NCI-H1436 treated with DMSO at 0.1 percent for 48 hours (cell line): Measurements from ENCODE around the gene HS3ST5.
"Not testable (repeated sequence)": the region's sequence is repeated elsewhere in the genome, so short reads cannot be mapped to it uniquely, and the experiment has no call there.

ENCODE experiments used
- DNase-seq: peaks from one replicate; lab custom pipeline; 2025; lab: John Stamatoyannopoulos, UW

HS3ST5 gene

GRCh38 chr6:114334237-114334636 lies 8.6 kb downstream of the HS3ST5 start:
- no peak for DNase-seq

- no peak for DNase-seq
Observed at GRCh38 chr6:114327074-114327473, 15.7 kb downstream of the HS3ST5 start.

- no peak for DNase-seq
Observed at GRCh38 chr6:114323784-114324183, 19.0 kb downstream of the HS3ST5 start.

GRCh38 chr6:114319749-114320148 lies 23.1 kb downstream of the HS3ST5 start:
- DNase-seq, result no peak

GRCh38 chr6:114315831-114316595 lies 26.8 kb downstream of the HS3ST5 start:
- no peak for DNase-seq

- DNase-seq, result not testable (repeated sequence)
Observed at GRCh38 chr6:114313816-114314215, 29.0 kb downstream of the HS3ST5 start.

GRCh38 chr6:114312931-114313330 lies 29.9 kb downstream of the HS3ST5 start:
- DNase-seq, result no peak

- DNase-seq, result no peak
Observed at GRCh38 chr6:114310053-114310452, 32.8 kb downstream of the HS3ST5 start.

GRCh38 chr6:114304304-114304887 lies 38.4 kb downstream of the HS3ST5 start:
- DNase-seq, result no peak

GRCh38 chr6:114301596-114302219 lies 41.1 kb downstream of the HS3ST5 start:
- DNase-seq, result no peak

- DNase-seq, result no peak
Observed at GRCh38 chr6:114297135-114297534, 45.7 kb downstream of the HS3ST5 start.

- no peak for DNase-seq
Observed at GRCh38 chr6:114292431-114292830, 50.4 kb downstream of the HS3ST5 start.

- DNase-seq, result no peak
Observed at GRCh38 chr6:114291428-114291827, 51.4 kb downstream of the HS3ST5 start.

- DNase-seq, result no peak
Observed at GRCh38 chr6:114290864-114291263, 52.0 kb downstream of the HS3ST5 start.

- no peak for DNase-seq
Observed at GRCh38 chr6:114288701-114289495, 53.9 kb downstream of the HS3ST5 start.

GRCh38 chr6:114287461-114287860 lies 55.4 kb downstream of the HS3ST5 start:
- DNase-seq, result no peak

- no peak for DNase-seq
Observed at GRCh38 chr6:114286211-114286610, 56.6 kb downstream of the HS3ST5 start.

- no peak for DNase-seq
Observed at GRCh38 chr6:114284281-114284680, 58.5 kb downstream of the HS3ST5 start.

- DNase-seq, result no peak
Observed at GRCh38 chr6:114282292-114282691, 60.5 kb downstream of the HS3ST5 start.

GRCh38 chr6:114281496-114281895 lies 61.3 kb downstream of the HS3ST5 start:
- no peak for DNase-seq

GRCh38 chr6:114280239-114280982 lies 62.4 kb downstream of the HS3ST5 start:
- DNase-seq, result no peak

GRCh38 chr6:114277220-114277619 lies 65.6 kb downstream of the HS3ST5 start:
- no peak for DNase-seq
